ENCODE data around the gene MLF2. TPM values are rescaled to one million over a fixed set of nuclear protein-coding genes. Genes with fewer than 3 reads are reported as not detected.

Gene MLF2
- total RNA-seq, 4 donors from 2014 or later: 158 to 170 (median 162) TPM

- no peak for DNase-seq
- H3K9me3 ChIP-seq: no peaks in the 10 kb centered on the region
- no peak overlapping the region for H3K4me3 ChIP-seq
- H3K36me3 ChIP-seq: no peaks in the 10 kb centered on the region
- H3K27ac ChIP-seq: no peak overlapping the region
- H3K4me1 ChIP-seq: peaks cover 7 to 18% (median 8%) of the 10 kb centered on the region in 3 donors
- TF ChIP-seq CTCF (IDR thresholded peaks at IDR 0.05): no peak
- TF ChIP-seq POLR2A (IDR thresholded peaks at IDR 0.05): no peak
- 93 to 97% methylated on average over 2 to 4 of the region's 10 CpGs for WGBS, 2 donors
- peaks cover 0 to under 1% (median 0%) of the 10 kb centered on the region in 4 donors for H3K27me3 ChIP-seq
- intact Hi-C loops (cut with DNase I): no loop called here
These were observed 30.1 kb upstream of the MLF2 start for GRCh38 chr12:6782850-6783566.

DNA sequence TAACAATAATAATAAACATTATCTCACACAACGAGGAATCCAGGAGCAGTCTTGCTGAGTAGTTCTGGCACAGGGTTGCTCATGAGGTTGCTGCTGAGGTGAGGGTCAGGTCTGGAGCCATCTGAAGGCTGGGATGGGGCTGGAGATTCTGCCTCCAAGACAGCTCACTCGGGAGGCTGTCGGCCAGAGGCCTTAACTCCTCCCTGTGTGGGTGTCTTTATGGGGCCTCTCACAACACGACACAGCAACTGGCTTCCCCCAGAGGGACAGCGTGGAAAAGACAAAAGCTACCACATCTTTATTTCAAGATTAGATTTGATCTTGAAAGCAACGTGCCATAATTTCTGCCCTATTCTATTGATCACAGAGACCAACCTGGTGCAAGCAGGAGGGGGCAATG is 29.2 kb upstream of the MLF2 start:
- peaks cover 0 to 3% (median 0%) of the 10 kb centered on the region in 4 donors for H3K27me3 ChIP-seq
- TF ChIP-seq POLR2A (IDR thresholded peaks at IDR 0.05) (no peak), CTCF (IDR thresholded peaks at IDR 0.05) (no peak)
- no peak overlapping the region for H3K27ac ChIP-seq
- no peaks in the 10 kb centered on the region for H3K36me3 ChIP-seq
- intact Hi-C loops (cut with DNase I): no loop called here
- DNase-seq: no peak
- WGBS, 2 donors: 58 to 70% methylated on average over 3 to 6 of the region's 6 CpGs
- peaks cover 9 to 21% (median 11%) of the 10 kb centered on the region in 3 donors for H3K4me1 ChIP-seq
- no peak overlapping the region for H3K4me3 ChIP-seq
- no peaks in the 10 kb centered on the region for H3K9me3 ChIP-seq

DNA sequence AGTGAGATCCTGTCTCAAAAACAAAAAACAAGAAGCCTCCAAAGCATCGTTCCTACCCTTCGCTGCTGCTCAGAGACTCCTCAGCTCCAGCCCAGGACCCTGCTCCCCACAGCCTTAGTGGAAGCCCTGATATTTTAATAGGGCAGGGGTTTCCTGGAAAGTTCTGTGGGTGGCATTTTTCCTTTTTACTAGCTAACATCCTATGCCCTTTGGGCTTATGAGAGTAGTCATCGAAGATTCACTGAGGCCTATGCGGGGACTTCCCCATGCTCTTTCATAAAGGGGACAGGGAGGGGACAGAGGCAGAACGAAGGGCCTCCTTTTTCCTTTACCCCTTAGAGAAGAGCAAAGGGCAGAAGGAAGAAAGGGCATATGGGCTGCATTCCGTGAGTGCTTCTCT is 27.6 kb upstream of the MLF2 start:
- no peak for TF ChIP-seq POLR2A (IDR thresholded peaks at IDR 0.05)
- TF ChIP-seq CTCF (IDR thresholded peaks at IDR 0.05): no peak
- H3K27ac ChIP-seq: no peak overlapping the region
- intact Hi-C loops (cut with DNase I): no loop called here

GRCh38 chr12:6779708-6780432 is 26.9 kb upstream of the MLF2 start:
- intact Hi-C loops (cut with DNase I): no loop called here
- no peak for DNase-seq
- no peaks in the 10 kb centered on the region for H3K9me3 ChIP-seq
- H3K4me3 ChIP-seq: no peak overlapping the region
- peaks cover 9 to 21% (median 11%) of the 10 kb centered on the region in 3 donors for H3K4me1 ChIP-seq
- TF ChIP-seq CTCF (IDR thresholded peaks at IDR 0.05) (no peak), POLR2A (IDR thresholded peaks at IDR 0.05) (no peak)
- 74 to 81% methylated on average over 5 to 6 of the region's 6 CpGs for WGBS, 2 donors
- peaks cover 0 to 3% (median 0%) of the 10 kb centered on the region in 4 donors for H3K27me3 ChIP-seq
- H3K27ac ChIP-seq: peak overlapping the region in 2 of 4 donors; percentile 67 to 79
- no peaks in the 10 kb centered on the region for H3K36me3 ChIP-seq

More for the DNA sequence above, 27.6 kb upstream of the MLF2 start:
- Histone ChIP-seq H3K9me3 (no peaks in the 10 kb centered on the region), H3K4me1 (peaks cover 9 to 21% (median 11%) of the 10 kb centered on the region in 3 donors), H3K4me3 (no peak overlapping the region), H3K36me3 (no peaks in the 10 kb centered on the region), H3K27me3 (peaks cover 0 to 3% (median 0%) of the 10 kb centered on the region in 4 donors)
- 78 to 80% methylated on average over 6 of the region's 6 CpGs for WGBS, 2 donors
- no peak for DNase-seq
